ENCODE results near the gene RBFOX2.
"Not testable (repeated sequence)": the region's sequence is repeated elsewhere in the genome, so short reads cannot be mapped to it uniquely, and the experiment has no call there.

RBFOX2 gene

DNA sequence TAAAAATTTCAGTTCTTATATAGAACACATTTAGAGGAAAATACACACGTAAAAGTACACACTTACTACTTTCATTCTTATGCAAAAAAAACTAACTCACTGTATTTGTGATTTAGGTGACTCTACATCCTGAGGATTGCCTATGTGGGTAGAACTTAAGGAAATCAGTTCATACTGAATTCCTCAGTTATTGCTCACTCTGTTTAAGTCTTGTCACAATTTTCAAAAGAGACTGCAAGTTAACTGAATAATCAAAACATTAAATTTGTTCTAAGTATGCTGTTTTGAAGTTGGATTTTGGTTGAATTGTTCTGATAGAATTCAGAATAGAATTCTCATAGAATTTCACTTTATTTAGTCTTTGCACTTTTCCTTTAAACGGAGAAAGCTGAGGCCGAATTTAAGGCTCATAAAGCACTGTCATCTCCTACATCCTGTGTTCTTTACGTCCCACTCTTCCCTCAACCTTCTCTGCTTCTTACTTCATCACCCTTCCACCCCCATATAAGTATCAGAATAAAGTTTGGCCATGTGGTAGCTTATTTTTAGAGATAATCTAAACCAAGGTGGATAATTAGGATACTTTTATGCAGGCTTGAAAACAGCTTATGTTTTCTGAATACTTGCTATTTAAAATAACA lies 251.2 kb downstream of the RBFOX2 start:
- DNase-seq (ENCODE audit: low read depth in 2 of 2): no peak

DNA sequence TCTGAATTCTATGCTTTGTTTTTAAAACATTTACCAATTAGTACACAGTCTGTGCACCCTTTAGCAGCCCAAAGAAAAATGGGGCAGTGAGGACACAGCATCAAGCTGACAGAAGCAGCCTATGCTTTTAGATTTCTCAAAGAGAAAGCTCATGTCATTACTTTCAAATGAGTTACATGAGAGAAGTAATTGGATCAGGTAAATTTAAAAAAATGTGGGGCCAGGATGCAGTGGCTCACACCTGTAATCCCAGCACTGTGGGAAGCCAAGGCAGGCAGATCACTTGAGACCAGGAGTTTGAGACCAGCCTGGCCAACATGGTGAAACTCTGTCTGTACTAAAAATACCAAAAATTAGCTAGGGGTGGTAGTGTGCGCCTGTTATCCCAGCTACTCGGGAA lies 253.3 kb downstream of the RBFOX2 start:
- no peak for DNase-seq (ENCODE audit: low read depth in 2 of 2)

DNA sequence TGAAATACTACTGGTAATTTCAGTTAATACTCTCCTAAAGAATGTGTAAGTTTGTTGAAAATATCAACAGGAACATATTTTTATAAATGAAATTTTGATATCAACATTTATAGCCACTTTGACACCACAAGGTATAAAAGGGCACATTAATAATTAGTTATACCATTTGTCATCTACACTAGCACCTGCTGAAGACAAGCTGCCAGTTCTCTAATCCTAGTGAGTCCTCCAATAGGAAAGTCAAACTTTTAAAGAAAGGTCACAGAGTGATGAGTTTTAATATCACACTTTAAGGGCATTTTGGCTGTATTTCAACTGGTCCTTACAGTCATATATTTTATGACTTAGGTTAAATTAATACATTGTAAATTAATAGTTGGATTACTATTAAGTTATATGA lies 258.6 kb downstream of the RBFOX2 start:
- DNase-seq (ENCODE audit: low read depth in 2 of 2): no peak

DNA sequence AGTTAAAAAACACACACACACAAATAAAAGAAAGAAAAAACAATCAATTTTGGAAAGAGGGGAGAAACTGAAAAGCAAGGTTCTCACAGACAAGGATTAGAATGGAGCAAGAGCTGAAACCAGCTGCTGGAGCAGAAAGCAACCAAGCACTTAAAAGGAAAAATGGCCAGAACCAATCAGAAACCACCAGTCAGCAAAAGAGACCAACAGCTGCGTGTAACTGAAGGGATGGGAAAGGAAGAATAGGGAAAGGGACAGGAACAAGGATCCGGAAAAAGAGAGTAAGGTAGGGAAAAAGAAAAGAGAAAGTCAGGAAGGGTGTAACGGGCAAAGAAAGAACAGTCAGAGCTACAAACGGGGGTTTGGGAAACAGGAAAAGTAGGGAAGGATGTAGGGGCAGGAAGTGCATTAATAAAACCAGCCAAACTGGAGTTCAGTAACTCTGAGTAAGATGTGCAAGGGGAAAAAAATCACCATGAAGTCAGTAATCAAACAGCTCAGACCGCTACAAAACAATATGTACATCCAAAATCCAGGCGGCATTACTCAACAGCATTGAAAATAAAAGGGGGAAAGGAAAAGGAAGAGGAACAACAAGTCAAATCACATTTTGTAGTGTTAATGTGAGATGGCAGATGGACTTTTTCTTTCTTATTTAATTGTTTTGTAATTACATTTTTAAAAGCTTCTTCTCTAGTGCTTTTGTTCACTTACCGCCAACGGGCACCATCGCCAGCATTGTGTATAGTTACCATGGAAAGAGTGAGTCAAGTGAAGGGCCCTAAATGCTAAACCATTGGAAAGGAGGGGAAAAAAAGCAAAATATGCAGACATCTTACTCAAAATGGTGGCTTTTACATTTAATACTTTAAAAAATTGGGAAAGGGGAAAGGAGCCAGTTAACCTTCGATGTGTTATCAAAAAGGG lies 261.7 kb downstream of the RBFOX2 start:
- DNase-seq (ENCODE audit: low read depth in 2 of 2): no peak

DNA sequence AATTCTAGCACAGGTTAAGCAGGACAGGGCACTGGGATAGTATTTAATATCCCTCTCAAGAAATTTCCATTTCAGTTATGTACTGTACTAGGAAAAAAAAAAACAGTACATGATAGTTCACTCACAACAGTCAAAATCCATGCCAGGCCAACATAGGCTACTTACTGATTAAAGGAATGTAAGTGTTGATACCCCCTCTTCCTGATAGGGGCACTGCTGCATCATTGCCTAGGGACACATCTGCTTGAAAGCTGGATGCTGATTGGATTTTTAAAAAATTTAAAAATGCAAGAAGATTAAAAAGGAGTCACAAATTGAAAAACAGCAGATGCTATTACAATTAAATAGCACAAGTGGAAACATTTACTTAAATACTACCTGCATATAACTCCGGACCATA lies 267.6 kb downstream of the RBFOX2 start:
- no peak for DNase-seq (ENCODE audit: low read depth in 2 of 2)

DNA sequence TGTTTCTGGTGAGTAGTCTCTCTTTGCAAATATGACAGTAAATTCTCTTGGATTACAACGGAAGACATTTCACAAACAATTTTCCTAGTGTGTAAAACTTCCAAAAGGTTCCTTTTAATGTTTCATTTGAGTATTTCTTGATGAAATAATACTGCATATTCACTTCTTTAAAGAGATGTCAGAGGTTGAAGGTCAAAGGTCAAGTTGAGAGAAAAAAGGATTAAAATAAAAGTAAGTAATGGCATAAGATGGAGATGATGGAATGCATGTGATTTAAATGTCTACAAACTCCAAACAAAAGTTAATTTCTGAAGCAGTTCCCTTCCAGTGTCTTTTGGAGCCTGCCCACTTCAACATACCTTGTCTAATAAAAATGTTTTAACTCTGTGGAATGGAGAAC lies 270.2 kb downstream of the RBFOX2 start:
- no peak for DNase-seq (ENCODE audit: low read depth in 2 of 2)

DNA sequence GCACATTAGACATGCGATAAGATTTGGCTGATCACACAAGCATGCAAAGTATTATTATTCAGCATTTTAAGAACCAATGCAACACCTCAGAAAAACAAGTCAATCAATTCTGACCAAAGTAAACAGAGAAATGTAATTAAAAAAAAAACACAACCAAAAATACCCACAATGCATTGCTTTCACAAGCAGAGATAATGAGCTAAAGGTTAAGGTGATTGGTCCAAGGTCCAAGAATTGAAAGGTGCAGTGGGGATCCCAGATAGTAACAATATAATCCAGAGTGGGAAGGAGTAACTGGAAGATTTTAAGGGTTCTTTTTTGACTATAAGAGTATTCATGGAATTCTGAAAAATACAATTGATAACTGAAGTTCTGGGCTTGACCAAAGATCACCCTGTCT lies 271.9 kb downstream of the RBFOX2 start:
- no peak for DNase-seq (ENCODE audit: low read depth in 2 of 2)

DNA sequence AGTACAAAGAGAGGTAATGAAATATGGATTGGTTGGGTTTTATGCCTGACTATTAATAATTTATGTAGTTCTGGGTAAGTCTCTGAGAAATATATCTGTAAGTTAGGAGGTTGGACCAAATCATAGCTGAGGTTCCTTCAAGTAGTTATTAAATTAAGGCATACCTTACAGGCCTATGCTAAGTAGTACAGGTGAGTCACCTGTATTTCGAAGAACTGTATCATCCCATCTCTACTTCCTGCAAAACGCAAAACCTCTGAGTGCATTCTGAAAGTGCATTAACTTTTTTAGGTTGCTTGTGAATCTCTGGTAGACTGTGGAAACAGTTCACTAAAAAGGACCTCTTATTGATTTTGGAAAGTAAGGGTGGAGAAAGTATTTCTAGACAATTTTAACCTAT lies 273.9 kb downstream of the RBFOX2 start:
- no peak for DNase-seq (ENCODE audit: low read depth in 2 of 2)

DNA sequence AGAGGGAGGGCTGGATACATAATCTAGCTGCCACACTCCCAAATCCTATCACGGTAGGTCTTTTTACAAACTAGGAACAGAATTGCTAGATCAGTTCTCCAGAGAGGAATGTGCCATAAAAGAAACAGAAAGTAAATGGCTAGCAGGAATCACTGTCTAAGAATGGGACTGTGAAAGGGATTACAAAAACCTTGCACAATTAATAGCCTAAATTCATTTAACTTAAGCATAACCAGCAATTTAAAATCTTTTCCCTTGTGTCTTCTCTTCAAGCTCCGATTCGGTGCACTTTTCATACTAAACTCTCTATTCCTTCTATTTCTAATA lies 275.8 kb downstream of the RBFOX2 start:
- DNase-seq (ENCODE audit: low read depth in 2 of 2): no peak

DNA sequence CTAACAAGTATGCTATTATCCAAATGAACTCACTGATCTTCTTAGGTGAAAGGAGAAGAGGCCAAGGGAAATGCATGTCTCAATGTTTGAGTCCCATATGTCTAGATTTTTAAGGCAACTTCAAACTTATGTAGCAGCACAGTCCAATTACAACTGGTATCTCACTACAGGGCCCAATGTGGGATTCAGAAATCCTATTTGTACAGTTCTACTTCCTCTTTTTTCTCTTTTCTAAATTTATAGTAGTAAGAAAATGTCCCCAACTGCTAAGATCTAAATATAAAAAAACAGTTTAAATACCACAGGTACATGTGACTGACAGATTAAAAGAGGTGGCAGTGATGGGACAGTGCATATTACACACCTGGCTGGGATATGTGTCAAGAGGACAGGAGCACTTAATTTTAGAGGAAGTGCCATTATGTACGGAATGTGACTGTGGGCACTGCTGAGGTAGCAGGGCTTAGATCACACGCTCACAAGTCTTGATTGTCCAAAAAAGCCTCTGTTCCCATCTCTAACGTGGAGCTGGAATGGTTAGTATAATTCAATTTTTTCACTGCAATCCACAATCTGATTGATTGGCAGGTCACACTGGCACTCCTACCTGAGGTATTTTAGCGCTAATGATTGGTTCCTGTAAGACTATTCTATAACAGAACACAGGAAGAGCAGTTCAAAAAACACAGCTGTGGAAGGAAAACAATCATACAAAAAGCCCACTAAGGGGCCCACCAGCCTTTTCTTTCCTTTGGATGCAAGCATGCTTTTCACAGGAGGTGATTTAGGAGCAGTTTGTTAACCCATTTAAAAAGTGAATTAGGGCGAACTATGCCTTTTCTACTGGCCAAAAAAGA lies 276.4 kb downstream of the RBFOX2 start:
- no peak for DNase-seq (ENCODE audit: low read depth in 2 of 2)

DNA sequence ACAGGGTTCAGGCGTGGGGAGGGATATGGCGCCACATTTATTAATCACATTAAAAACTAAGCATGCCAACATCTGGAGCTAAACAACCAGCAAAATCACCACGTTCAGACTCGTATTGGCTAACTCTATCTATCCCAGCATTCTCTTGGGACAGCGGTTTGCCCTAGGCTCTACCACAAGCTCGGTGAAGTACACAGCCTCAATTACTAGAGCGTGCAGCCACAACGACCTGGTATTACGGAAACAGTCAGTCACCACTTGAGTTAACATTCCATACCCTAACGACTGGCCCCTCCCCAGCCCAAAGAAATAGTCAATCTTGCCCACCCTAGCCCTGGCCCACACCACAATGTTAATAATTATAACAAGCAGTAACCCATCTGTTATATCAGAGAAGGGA lies 278.8 kb downstream of the RBFOX2 start:
- no peak for DNase-seq (ENCODE audit: low read depth in 2 of 2)

DNA sequence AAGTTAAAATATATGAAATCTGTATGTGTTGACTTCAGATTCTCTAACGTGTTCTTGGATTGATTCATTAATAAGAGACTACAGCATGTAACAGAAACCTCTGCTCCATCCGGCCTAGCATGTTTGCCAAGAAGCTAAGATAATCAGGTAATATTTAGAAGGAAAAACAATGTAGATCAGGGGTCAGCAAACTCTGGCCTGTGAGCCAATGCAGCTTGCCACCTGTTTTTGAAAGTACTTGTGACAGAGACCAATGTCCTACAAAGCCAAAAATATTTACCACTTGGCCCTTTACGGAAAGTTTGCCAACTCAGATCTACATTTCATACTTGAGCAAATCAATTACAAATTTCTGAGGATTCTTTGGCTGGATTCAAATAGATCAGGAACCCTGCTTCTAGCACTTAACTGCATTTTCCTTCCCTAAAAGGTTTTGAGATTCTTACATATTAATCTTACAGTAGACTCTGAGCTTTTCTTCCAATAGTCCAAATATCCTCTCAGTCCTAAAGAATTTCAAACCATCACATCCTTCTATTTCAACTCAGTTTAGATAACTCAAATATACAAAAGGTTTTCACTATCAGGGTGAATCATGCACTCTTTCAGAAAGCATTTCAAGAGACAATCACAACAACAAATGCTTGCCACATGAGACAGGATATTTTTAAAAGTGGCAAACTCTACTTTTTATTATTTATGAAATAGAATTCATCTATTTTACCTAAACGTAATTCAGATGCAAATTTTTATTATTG lies 281.5 kb downstream of the RBFOX2 start:
- no peak for DNase-seq (ENCODE audit: low read depth in 2 of 2)

DNA sequence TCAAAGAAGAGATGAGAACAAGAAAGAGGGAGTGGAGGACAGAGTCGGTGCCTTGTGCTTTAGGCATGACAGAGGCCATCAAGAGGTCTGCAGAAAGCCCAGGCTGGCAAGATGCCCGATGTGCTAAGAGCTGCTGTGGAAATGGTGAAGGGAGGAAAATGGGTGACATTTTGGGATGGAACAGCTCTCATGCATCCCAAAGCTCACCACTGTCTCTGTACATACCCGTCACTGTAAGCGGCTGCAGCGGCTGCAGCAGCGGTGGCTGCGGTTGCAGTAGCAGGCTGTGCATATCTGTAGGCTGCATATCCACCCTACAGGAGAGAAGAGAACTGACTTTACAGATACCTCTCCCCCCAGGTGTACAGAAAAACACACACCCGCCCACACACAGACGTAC lies 282.4 kb downstream of the RBFOX2 start:
- DNase-seq (ENCODE audit: low read depth in 2 of 2): no peak

DNA sequence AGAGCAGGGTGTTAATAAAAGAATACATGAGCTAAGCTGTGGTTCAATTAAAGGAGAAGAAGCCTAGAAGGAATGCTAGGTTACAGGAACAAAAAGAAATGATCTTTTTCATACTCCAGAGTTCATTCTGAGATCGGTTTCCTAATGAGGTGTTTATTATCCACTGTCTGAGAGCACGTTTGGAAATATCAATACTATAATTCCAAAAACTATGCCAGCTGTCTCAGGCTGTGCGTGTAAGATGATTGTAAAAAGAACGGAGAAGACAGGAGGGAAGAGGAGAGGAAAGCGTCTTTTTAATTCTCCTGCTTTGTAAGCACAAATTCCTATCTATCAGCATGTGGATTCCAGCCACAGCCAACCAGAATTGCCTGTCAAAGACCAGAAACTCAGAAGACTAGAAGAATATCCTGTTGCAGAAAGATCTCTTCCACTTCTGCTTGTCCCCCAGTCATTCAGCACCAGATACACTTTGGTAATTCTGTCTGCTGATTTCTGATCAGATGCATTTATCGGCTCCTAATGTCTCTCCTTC lies 285.2 kb downstream of the RBFOX2 start:
- no peak for DNase-seq (ENCODE audit: low read depth in 2 of 2)

DNA sequence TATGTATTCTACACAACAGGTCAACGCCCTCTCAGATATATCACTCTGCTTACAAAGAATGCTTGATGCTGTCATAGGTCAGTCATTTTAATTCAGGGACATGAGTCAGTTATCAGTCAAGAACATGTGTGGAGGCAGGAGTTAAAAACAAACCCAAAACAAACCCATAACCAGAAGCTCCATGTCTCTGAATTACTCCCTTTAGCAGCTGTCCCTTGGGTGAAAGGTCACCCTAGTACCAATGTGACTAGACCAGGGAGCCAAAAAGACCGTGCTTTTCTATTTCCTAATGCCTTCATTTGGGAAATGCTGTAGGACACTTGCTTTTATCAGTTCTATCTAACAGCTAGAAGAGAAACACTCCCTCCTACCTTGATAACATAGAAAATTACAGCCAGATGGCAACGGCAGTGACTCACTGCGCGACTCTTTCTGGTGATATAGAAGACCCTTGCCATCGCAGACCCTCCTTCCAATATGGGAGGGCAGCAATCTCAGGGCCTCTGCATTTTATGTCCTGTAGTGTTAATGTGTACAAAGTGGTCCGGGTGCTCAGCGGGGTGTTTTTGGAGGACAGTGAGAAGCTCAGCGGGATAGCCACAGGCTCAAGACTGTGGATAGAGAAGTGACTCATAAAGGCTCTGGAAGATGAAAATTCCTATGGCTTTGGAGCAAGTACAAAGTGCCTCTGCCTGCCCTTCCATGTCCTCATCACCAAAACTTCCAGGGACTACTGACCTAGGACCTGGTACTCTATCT lies 286.1 kb downstream of the RBFOX2 start:
- DNase-seq (ENCODE audit: low read depth in 2 of 2): no peak

DNA sequence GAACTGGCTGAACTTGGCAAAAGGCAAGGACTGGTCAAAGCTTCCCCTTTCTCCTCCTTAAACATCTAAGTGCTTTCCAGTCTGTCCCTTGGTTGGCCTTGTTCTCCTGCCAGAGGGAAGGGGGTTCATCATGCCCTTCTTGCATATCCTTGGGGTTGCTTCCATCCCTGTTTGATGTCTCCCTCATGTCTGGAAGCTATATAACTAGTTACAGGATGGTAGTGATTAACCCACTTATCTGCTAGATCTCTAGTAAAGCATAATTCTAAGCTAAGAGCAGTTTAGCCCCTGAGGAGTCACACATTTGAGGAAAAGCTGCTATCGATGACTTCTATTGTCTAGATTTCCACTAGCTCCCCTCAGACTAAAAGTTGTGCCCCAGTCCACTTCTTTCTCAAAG lies 288.0 kb downstream of the RBFOX2 start:
- DNase-seq (ENCODE audit: low read depth in 2 of 2): no peak

DNA sequence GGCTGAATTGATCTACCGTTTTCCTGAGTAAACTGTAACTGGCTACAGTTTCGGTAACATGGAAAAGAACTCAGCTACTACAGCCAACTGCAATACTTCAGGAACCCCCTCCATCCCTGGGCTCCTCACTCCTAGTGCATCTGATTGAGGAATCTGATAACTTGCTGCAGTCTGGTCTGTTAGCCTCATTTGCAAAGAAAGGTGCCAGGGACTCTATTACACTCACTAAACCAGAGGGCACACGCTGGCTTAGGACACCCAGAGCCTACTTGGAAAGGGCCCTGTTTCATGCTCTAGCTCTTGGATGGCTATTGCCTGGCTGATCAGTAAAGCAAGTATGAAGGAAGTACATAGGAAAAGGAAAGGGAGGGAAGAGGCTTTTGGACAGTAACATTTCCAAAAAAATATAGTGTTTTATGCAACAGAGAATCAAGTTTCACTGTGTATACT lies 288.7 kb downstream of the RBFOX2 start:
- no peak for DNase-seq (ENCODE audit: low read depth in 2 of 2)

DNA sequence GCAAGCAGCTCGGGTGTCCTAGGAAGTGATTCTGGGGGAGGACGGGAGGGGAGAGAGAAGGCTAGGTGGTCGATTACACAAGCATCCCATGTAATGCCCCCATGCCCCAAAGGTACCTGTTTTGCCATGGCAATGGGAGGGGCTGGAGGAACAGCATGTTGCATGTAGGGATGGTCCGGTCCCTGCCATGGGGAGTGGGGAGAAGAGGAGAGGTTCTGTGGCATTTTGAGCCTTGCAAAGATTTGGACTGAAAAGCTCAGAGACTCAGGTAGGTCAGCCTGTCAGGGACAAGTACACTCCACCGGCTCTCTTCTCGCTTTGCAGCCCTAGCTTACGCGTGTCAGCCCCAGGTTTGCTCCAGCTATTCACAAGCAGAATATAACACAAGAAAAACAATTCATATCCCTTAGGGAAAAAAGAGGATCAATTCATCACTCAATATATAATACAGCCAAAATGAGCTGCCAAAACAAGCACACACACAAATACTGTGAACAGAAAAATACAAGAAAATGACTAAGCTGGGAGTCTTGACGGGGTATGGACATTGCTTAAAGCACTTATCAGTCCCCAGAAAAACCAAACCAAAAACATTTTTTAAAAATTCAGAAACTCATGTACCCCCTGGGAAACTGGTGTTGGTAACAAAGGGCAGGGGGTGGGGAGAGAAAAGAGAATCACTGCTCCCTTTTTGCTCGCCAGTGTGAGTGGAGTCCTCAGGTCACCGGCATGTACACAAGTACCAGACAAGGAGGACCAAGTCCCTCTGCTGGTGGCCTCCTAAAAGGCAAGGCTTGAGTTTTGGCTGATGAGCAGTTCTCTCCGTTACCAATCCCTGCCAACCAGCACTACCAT lies 289.3 kb downstream of the RBFOX2 start:
- no peak for DNase-seq (ENCODE audit: low read depth in 2 of 2)

DNA sequence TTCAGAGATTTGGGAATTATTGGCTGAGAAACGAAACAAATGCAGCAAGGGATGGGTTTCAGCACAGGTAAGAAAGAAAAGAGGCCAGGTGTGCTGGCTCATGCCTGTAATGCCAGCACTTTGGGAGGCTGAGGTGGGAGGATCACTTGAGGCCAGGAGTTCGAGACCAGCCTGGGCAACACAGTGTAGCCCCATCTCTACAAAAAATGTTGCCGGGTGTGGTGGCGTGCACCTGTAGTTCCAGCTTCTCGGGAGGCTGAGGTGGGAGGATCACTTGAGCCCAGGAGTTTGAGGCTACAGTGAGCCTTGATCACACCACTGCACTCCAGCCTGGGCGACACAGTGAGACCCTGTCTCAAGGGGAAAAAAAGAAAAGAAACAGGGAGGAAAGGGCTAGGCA lies 290.7 kb downstream of the RBFOX2 start:
- not testable (repeated sequence) for DNase-seq (ENCODE audit: low read depth in 2 of 2)

DNA sequence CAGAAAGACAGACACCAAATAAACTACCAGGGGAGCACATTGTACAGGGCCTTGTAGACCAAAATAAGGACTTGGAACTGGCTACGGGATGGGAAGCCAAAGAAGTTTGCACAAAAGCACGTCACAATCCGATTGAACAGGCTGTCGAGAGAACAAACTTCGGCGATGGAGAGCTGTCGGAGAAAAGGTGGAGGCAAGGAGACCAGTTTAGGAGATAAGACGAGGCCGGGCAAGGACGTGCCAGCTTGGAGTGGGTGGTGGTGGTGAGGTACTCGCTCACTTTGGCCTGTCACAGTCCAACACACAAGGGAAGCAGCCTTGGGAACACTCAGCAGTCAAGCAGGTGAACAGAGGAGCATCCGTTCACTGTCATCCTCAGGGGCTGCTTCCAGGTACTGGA lies 291.9 kb downstream of the RBFOX2 start:
- DNase-seq (ENCODE audit: low read depth in 2 of 2): no peak
